CD14-positive monocyte (primary cell): Measurements from ENCODE around the gene NBEAL1. TPM values are rescaled to one million over a fixed set of nuclear protein-coding genes. Genes with fewer than 3 reads are reported as not detected.

Experiments used
- DNase-seq, 3 donors: peaks; one replicate each; pipeline ENCODE4 v3.0.0-alpha.2; 2011 to 2022
- H2AFZ ChIP-seq: 2 replicates; pipeline ENCODE4 v1.6.0; 2012; ENCODE audit warnings: mild to moderate bottlenecking, low read depth, low read length, inconsistent platforms; ENCODE audit not compliant: insufficient read depth, poor library complexity, severe bottlenecking
- H3K27ac ChIP-seq, 2 donors: 1 replicate in 1 of 2; 2 replicates in 1 of 2; pipeline ENCODE4 v1.5.1; 2012 to 2013; ENCODE audit warnings: low read length in 2 of 2, control low read depth in 1 of 2, inconsistent platforms in 1 of 2, low read depth in 1 of 2, mild to moderate bottlenecking in 1 of 2
- H3K27me3 ChIP-seq, 2 donors: one replicate each; pipeline versions ENCODE4 v1.6.0 to v1.6.1; 2011 to 2013; ENCODE audit warnings: low read length in 2 of 2; ENCODE audit not compliant: control insufficient read depth in 2 of 2, insufficient read depth in 2 of 2
- H3K36me3 ChIP-seq, 2 donors: replicated peaks in 1 of 2; 1 replicate in 1 of 2; 2 replicates in 1 of 2; pipeline versions ENCODE4 v1.5.1 to v1.6.1; 2012 to 2013; ENCODE audit warnings: low read length in 2 of 2, control low read depth in 1 of 2, inconsistent platforms in 1 of 2, mild to moderate bottlenecking in 1 of 2; ENCODE audit not compliant: insufficient read depth in 2 of 2, control insufficient read depth in 1 of 2
- H3K4me1 ChIP-seq, 2 donors: 1 replicate in 1 of 2; 2 replicates in 1 of 2; pipeline versions ENCODE4 v1.5.1 to v1.6.1; 2012 to 2013; ENCODE audit warnings: low read length in 2 of 2, control low read depth in 1 of 2, inconsistent platforms in 1 of 2, mild to moderate bottlenecking in 1 of 2, moderate library complexity in 1 of 2; ENCODE audit not compliant: insufficient read depth in 2 of 2, control insufficient read depth in 1 of 2
- H3K4me2 ChIP-seq: replicated peaks from 2 replicates; pipeline ENCODE3; 2012; ENCODE audit warnings: low read length, moderate library complexity, mild to moderate bottlenecking; ENCODE audit not compliant: poor library complexity, severe bottlenecking; ENCODE audit errors: extremely low read depth
- H3K4me3 ChIP-seq, 3 experiments: fragments of 200-600 bp in 1 of 3; sonication (generic) in 1 of 3; replicated peaks in 1 of 3; 1 replicate in 2 of 3; 2 replicates in 1 of 3; pipeline ENCODE4 v1.5.1; 2011 to 2013; ENCODE audit warnings: low read length in 3 of 3, mild to moderate bottlenecking in 3 of 3, control low read depth in 2 of 3, low read depth in 2 of 3, inconsistent platforms in 1 of 3, moderate library complexity in 1 of 3
- H3K79me2 ChIP-seq: 2 replicates; pipeline ENCODE4 v1.6.0; 2012; ENCODE audit warnings: mild to moderate bottlenecking, control low read depth, inconsistent platforms, low read length, moderate library complexity; ENCODE audit not compliant: insufficient read depth
- H3K9ac ChIP-seq: 2 replicates; pipeline ENCODE4 v1.6.0; 2017; ENCODE audit warnings: low read length, mild to moderate bottlenecking; ENCODE audit not compliant: insufficient read depth, poor library complexity, severe bottlenecking
- H3K9me3 ChIP-seq, 2 donors: replicated peaks in 1 of 2; 1 replicate in 1 of 2; 2 replicates in 1 of 2; pipeline versions ENCODE4 v1.5.1 to v1.6.1; 2012 to 2013; ENCODE audit warnings: low read length in 2 of 2, control low read depth in 1 of 2; ENCODE audit not compliant: control insufficient read depth in 1 of 2, insufficient read depth in 1 of 2
- H4K20me1 ChIP-seq: 2 replicates; pipeline ENCODE4 v1.6.0; 2012; ENCODE audit warnings: mild to moderate bottlenecking, low read length, control low read depth, moderate library complexity; ENCODE audit not compliant: insufficient read depth
- H3K27ac Mint-ChIP-seq, 7 donors: one replicate each; pipeline ENCODE4 v1.8.0; 2020; ENCODE audit warnings: mild to moderate bottlenecking in 7 of 7, mixed read lengths in 7 of 7, moderate library complexity in 6 of 7, inconsistent platforms in 2 of 7
- H3K27me3 Mint-ChIP-seq, 3 donors: one replicate each; pipeline ENCODE4 v1.8.0; 2021 to 2022; ENCODE audit warnings: low read depth in 3 of 3, mild to moderate bottlenecking in 3 of 3, mixed read lengths in 3 of 3, moderate library complexity in 3 of 3, inconsistent platforms in 1 of 3
- H3K36me3 Mint-ChIP-seq, 2 donors: one replicate each; pipeline ENCODE4 v1.8.0; 2020; ENCODE audit warnings: mixed read lengths in 2 of 2, inconsistent platforms in 1 of 2, mild to moderate bottlenecking in 1 of 2
- H3K4me1 Mint-ChIP-seq: one replicate; pipeline ENCODE4 v1.8.0; 2020; ENCODE audit warnings: mild to moderate bottlenecking, mixed read lengths
- H3K4me3 Mint-ChIP-seq, 2 donors: one replicate each; pipeline ENCODE4 v1.8.0; 2020; ENCODE audit warnings: mild to moderate bottlenecking in 2 of 2, mixed read lengths in 2 of 2, moderate library complexity in 1 of 2
- H3K9me3 Mint-ChIP-seq, 7 donors: one replicate each; pipeline ENCODE4 v1.8.0; 2020 to 2022; ENCODE audit warnings: mixed read lengths in 7 of 7, mild to moderate bottlenecking in 6 of 7, moderate library complexity in 6 of 7, inconsistent platforms in 2 of 7
- CTCF ChIP-seq: fragments of 200-600 bp; IDR thresholded peaks from one replicate; pipeline ENCODE4 v1.8.0; 2022; ENCODE audit warnings: antibody characterized with exemption, mild to moderate bottlenecking
- WGBS: methylation state at CpG from one replicate; pipeline ENCODE4 v1.1.5; 2013; ENCODE audit warnings: missing lambda C conversion rate; ENCODE audit not compliant: insufficient coverage; 5-methylcytosine and 5-hydroxymethylcytosine counted together
- intact Hi-C, 2 donors: fragments of 100-400 bp; cut with micrococcal nuclease; formaldehyde crosslinking; loops; one replicate each; pipeline versions ENCODE4 v1.15.0 to v1.15.1; 2023
- polyA plus RNA-seq, 3 donors: library from polyadenylated mRNA; depleted of rRNA in 1 of 3; unstranded in 2 of 3; stranded (reverse) in 1 of 3; fragments of 300-500 nt in 2 of 3; fragments of >200 nt in 1 of 3; fragmentation: Illumina TruSeq in 2 of 3; gene quantifications; 1 replicate in 2 of 3; 2 replicates in 1 of 3; pipeline ENCODE4 v1.2.3, GENCODE V29; 2012 to 2021

Gene NBEAL1
- polyA plus RNA-seq, 3 donors = 2.5 to 5.3 (median 4.4) TPM

DNA sequence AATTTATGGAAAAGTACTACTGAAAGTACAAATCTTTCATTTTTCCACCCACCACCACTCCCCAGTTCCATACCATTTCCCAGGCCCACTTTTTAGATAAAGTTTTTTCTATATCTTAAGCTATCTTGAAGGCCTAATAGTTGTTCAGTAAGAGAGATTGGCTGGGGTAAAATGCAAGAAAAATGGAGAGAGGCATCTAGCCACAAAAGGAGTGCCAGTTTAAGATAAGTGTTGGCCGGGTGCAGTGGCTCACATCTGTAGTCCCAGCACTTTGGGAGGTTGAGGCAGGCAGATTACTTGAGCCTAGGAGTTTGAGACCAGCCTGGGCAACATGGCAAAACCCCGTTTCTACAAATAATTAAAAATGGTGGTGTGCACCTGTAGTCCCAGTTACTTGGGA lies 28.6 kb downstream of the NBEAL1 start:
- Mint-ChIP-seq H3K27ac (no peak overlapping the region), H3K9me3 (no peaks in the 10 kb centered on the region), H3K36me3 (peaks cover 26 to 39% of the 10 kb centered on the region in 2 donors), H3K27me3 (no peaks in the 10 kb centered on the region), H3K4me3 (no peak overlapping the region), H3K4me1 (no peaks in the 10 kb centered on the region)
- peaks cover 0 to 19% of the 10 kb centered on the region in 2 donors for H3K36me3 ChIP-seq
- no peak overlapping the region for H3K4me3 ChIP-seq
- H2AFZ ChIP-seq = no peak overlapping the region
- no peak overlapping the region for H3K9ac ChIP-seq
- H3K27ac ChIP-seq = no peak overlapping the region
- no peak for TF ChIP-seq CTCF
- H3K79me2 ChIP-seq = no peaks in the 10 kb centered on the region
- H3K4me2 ChIP-seq = no peak overlapping the region
- intact Hi-C loops = no loop called here
- DNase-seq = no peak
- no peaks in the 10 kb centered on the region for H3K9me3 ChIP-seq
- H3K4me1 ChIP-seq = no peaks in the 10 kb centered on the region
- no peaks in the 10 kb centered on the region for H3K27me3 ChIP-seq
- no peaks in the 10 kb centered on the region for H4K20me1 ChIP-seq
- 79% methylated on average over 2 of the region's 2 CpGs for WGBS

- Mint-ChIP-seq H3K9me3 (no peaks in the 10 kb centered on the region), H3K4me3 (no peak overlapping the region), H3K27ac (no peak overlapping the region), H3K27me3 (no peaks in the 10 kb centered on the region), H3K4me1 (no peaks in the 10 kb centered on the region), H3K36me3 (peaks cover 25 to 37% of the 10 kb centered on the region in 2 donors)
- Histone ChIP-seq H3K9ac (no peak overlapping the region), H3K36me3 (peaks cover 0 to 24% of the 10 kb centered on the region in 2 donors), H3K4me3 (no peak overlapping the region), H4K20me1 (no peaks in the 10 kb centered on the region), H3K4me1 (no peaks in the 10 kb centered on the region), H3K27ac (no peak overlapping the region), H3K27me3 (no peaks in the 10 kb centered on the region), H3K9me3 (no peaks in the 10 kb centered on the region), H2AFZ (no peak overlapping the region), H3K79me2 (no peaks in the 10 kb centered on the region), H3K4me2 (no peak overlapping the region)
- no peak for DNase-seq
- TF ChIP-seq CTCF = no peak
- intact Hi-C loops = no loop called here
- no CpG with 5 or more reads among the region's 1 CpG for WGBS
Measured at GRCh38 chr2:203045867-203046266, 31.2 kb downstream of the NBEAL1 start.
